Stomach (tissue), 9 donors: Measurements from ENCODE around the gene IPO4. TPM values are rescaled to one million over a fixed set of nuclear protein-coding genes. Genes with fewer than 3 reads are reported as not detected.
"Not testable (repeated sequence)": the region's sequence is repeated elsewhere in the genome, so short reads cannot be mapped to it uniquely, and the experiment has no call there.

Source experiments
- DNase-seq, 2 donors: peaks; one replicate each; pipeline versions ENCODE4 v3.0.0 to v3.0.0-alpha.2; 2013 to 2019
- H3K27ac ChIP-seq, 5 donors: fragments of 200-600 bp in 4 of 5; sonication (generic) in 4 of 5; one replicate each; pipeline ENCODE4 v1.5.1; 2013 to 2019; ENCODE audit warnings: mild to moderate bottlenecking in 1 of 5, moderate library complexity in 1 of 5
- H3K27me3 ChIP-seq, 3 donors: fragments of 200-600 bp; sonication (generic); one replicate each; pipeline ENCODE4 v1.5.1; 2017 to 2019; ENCODE audit warnings: mixed run types in 1 of 3
- H3K36me3 ChIP-seq, 4 donors: fragments of 200-600 bp; sonication (generic); 1 replicate in 3 of 4; 2 replicates in 1 of 4; pipeline ENCODE4 v1.5.1; 2016 to 2019
- H3K4me1 ChIP-seq, 4 donors: fragments of 200-600 bp; sonication (generic); one replicate each; pipeline ENCODE4 v1.5.1; 2016 to 2019
- H3K4me3 ChIP-seq, 4 donors: fragments of 200-600 bp; sonication (generic) in 3 of 4; one replicate each; pipeline ENCODE4 v1.5.1; 2016 to 2019; ENCODE audit warnings: mild to moderate bottlenecking in 1 of 4
- H3K9me3 ChIP-seq, 4 donors: fragments of 200-600 bp; sonication (generic); one replicate each; pipeline ENCODE4 v1.5.1; 2016 to 2019
- CTCF ChIP-seq, 7 experiments: fragments of 450-650 bp in 4 of 7; fragments of 200-600 bp in 3 of 7; sonication (generic) in 3 of 7; IDR thresholded peaks; one replicate each; pipeline ENCODE4 v1.5.1; 2016 to 2019; ENCODE audit warnings: antibody characterized with exemption in 7 of 7, control low read depth in 2 of 7, mild to moderate bottlenecking in 1 of 7
- EP300 ChIP-seq: sonication (generic); formaldehyde crosslinking; IDR thresholded peaks from one replicate; pipeline ENCODE4 v1.6.1; 2017; ENCODE audit warnings: antibody characterized with exemption
- POLR2A ChIP-seq, 4 donors: fragments of 450-650 bp; IDR thresholded peaks; one replicate each; pipeline ENCODE4 v1.6.1; 2016; ENCODE audit warnings: antibody characterized with exemption in 4 of 4, control low read depth in 2 of 4, mild to moderate bottlenecking in 1 of 4, moderate library complexity in 1 of 4
- POLR2AphosphoS5 ChIP-seq, 3 donors: sonication (generic); formaldehyde crosslinking; IDR thresholded peaks; one replicate each; pipeline ENCODE4 v1.6.1; 2016; ENCODE audit warnings: antibody characterized with exemption in 3 of 3
- WGBS, 5 donors: extraction: QIAGEN DNeasy Blood & Tissue Kit in 3 of 5; methylation state at CpG; one replicate each; pipeline versions ENCODE4 v1.1.5 to v1.1.7; 2013 to 2018; 5-methylcytosine and 5-hydroxymethylcytosine counted together
- intact Hi-C: fragments of 100-400 bp; cut with DNase I; formaldehyde crosslinking; loops from one replicate; pipeline ENCODE4 v1.15.1; 2023; ENCODE audit warnings: low total_unique reads
- polyA plus RNA-seq, 3 donors: library from polyadenylated mRNA; stranded (reverse); fragments of 200-250 nt; gene quantifications; one replicate each; pipeline ENCODE4 v1.2.3, GENCODE V29; 2013
- total RNA-seq, 5 donors: library from RNA; depleted of rRNA; stranded (reverse); fragments of >200 nt; gene quantifications; one replicate each; pipeline versions ENCODE4 v1.1.0 to v1.2.3, GENCODE V29; 2014 to 2016
- donor health status: healthy with polysubstance abuse.
- donor health status: Bipolar disorder and iron deficiency.
- donor health status: healthy.

IPO4 gene
- total and polyA plus RNA-seq, 8 donors = 9.3 to 227 (median 14.9) TPM

DNA sequence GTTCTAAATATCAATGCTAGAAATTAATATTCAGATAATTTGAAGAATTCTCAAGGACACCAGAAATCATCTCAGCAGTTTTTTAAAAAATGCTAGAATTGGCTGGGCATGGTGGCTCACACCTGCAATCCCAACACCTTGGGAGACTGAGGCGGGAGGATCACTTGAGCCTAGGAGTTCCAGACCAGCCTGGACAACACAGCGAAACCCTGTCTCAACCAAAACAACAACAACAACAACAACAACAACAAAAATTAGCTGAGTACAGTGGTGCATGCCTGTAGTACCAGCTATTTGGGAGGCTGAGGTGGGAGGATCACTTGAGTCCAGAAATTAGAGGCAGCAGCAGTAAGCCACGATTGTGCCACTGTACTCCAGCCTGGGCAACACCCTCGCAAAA lies 30.5 kb upstream of the IPO4 start:
- Histone ChIP-seq H3K9me3 (no peaks in the 10 kb centered on the region), H3K4me3 (no peak overlapping the region), H3K4me1 (peaks cover 4 to 21% (median 19%) of the 10 kb centered on the region in 4 donors), H3K27me3 (no peaks in the 10 kb centered on the region), H3K36me3 (peaks cover 0 to 18% (median 13%) of the 10 kb centered on the region in 4 donors), H3K27ac (no peak overlapping the region)
- 86 to 94% (median 90%) methylated on average over 4 of the region's 4 CpGs for WGBS, 5 donors
- intact Hi-C loops = no loop called here
- TF ChIP-seq POLR2AphosphoS5 (IDR thresholded peaks at IDR 0.05) (no peak), POLR2A (IDR thresholded peaks at IDR 0.05) (no peak), EP300 (no peak), CTCF (IDR thresholded peaks at IDR 0.05) (no peak)
- no peak for DNase-seq

DNA sequence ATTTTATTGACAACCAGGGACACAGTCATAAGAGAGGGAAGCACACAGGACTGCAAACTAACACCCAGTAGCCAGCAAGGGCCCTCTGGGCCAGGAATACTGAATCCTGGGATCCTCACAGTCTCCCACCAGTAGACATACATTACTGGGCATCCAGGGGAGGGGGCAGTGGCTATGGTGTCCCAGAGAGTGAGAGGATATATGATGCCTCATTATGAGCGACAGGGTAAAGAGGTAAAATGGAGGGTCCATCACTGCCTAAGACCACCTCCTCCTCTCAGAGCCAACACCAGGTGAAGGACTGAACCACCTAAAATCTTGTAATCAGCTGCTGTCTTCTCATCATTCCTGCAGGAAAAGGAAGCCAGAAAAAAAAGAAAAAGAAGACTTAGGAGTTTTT lies 28.3 kb upstream of the IPO4 start:
- Histone ChIP-seq H3K36me3 (peaks cover 0 to 18% (median 13%) of the 10 kb centered on the region in 4 donors), H3K4me1 (peaks cover 9 to 38% (median 35%) of the 10 kb centered on the region in 4 donors)
- intact Hi-C loops, H3K27me3 ChIP-seq, DNase-seq, H3K4me3 ChIP-seq, H3K9me3 ChIP-seq, H3K27ac ChIP-seq: not testable (repeated sequence)
- 85 to 100% (median 91%) methylated on average over 1 of the region's 1 CpG for WGBS, 5 donors

DNA sequence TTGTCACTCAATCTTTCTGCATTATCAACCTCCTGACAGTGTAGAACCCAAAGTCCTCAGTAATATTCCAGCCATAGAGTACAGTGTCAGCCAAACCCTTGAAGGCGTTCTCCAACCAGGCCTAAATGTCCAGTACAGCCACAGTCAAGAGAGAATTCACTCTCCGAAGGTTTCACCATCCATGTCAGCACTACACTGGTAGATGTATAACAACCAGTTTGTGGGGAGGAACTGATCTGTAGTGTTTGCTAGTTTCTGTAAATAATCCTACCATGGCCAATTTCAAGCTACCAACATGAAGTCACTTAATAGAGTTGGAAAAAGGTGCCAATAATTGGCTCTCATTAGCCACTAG lies 27.7 kb upstream of the IPO4 start:
- Histone ChIP-seq H3K9me3 (no peaks in the 10 kb centered on the region), H3K36me3 (peaks cover 2 to 21% (median 15%) of the 10 kb centered on the region in 4 donors), H3K4me3 (peak overlapping the region in 3 of 4 donors; percentile 64 to 85 (median 70)), H3K4me1 (peaks cover 9 to 43% (median 38%) of the 10 kb centered on the region in 4 donors), H3K27me3 (no peaks in the 10 kb centered on the region), H3K27ac (peak overlapping the region; percentile 92 to 98 (median 94))
- TF ChIP-seq CTCF (IDR thresholded peaks at IDR 0.05) (no peak), POLR2AphosphoS5 (IDR thresholded peaks at IDR 0.05) (no peak), POLR2A (IDR thresholded peaks at IDR 0.05) (no peak)
- intact Hi-C loops = no loop called here
- 82 to 95% (median 85%) methylated on average over 2 of the region's 2 CpGs for WGBS, 5 donors
- no peak for DNase-seq

GRCh38 chr14:24215495-24216344 lies 27.1 kb upstream of the IPO4 start, which contains the start of gene MDP1:
Gene MDP1 (minus strand): TSS chr14:24216066. CDS start chr14:24215955, 111 bp downstream.
- intact Hi-C loops = no loop called here
- Histone ChIP-seq H3K27ac (peak within 1 kb of the TSS; percentile 92 to 98 (median 94)), H3K36me3 (peaks cover 7 to 27% (median 21%) of the 10 kb centered on the region in 4 donors), H3K9me3 (no peaks in the 10 kb centered on the region), H3K4me3 (peak within 1 kb of the TSS; percentile 64 to 85 (median 71)), H3K27me3 (no peaks in the 10 kb centered on the region), H3K4me1 (peaks cover 9 to 49% (median 39%) of the 10 kb centered on the region in 4 donors)
- TF ChIP-seq CTCF (IDR thresholded peaks at IDR 0.05) (peak in 5 of 7 experiments; percentile 26 to 60 (median 56)), POLR2AphosphoS5 (IDR thresholded peaks at IDR 0.05) (peak; percentile 92 to 97 (median 96)), EP300 (no peak), POLR2A (IDR thresholded peaks at IDR 0.05) (peak in 1 of 4 donors; percentile 42)
- DNase-seq = peak; percentile 86 to 96
- 0 to 1% (median 0%) methylated on average over 28 to 40 of the region's 40 CpGs for WGBS, 5 donors
